Astrocyte of the cerebellum (primary cell): ENCODE measurements around the gene ZNF679.
"Not testable (repeated sequence)": the region's sequence is repeated elsewhere in the genome, so short reads cannot be mapped to it uniquely, and the experiment has no call there.

Experiments
- DNase-seq: peaks from one replicate; pipeline ENCODE4 v3.0.0-alpha.2; 2011; ENCODE audit warnings: low read depth
- H3K4me3 ChIP-seq: 2 replicates; pipeline ENCODE4 v1.5.1; 2011; ENCODE audit warnings: mild to moderate bottlenecking, low read depth, low read length, moderate library complexity
- CTCF ChIP-seq: IDR thresholded peaks from 2 replicates; pipeline ENCODE4 v1.5.1; 2012; ENCODE audit warnings: low read length, low read depth, moderate library complexity, mild to moderate bottlenecking; ENCODE audit errors: missing control alignments
- in situ Hi-C: cut with HindIII; loops from 2 replicates; pipeline ENCODE4 v1.10.0; 2017; ENCODE audit warnings: low sequenced_read_pairs

ZNF679 gene

GRCh38 chr7:64277630-64278029, 49.4 kb downstream of the ZNF679 start:
- in situ Hi-C loops: no loop called here
- H3K4me3 ChIP-seq: no peak overlapping the region
- no peak for TF ChIP-seq CTCF
- DNase-seq: no peak

GRCh38 chr7:64294701-64295420, 66.6 kb downstream of the ZNF679 start:
- no peak overlapping the region for H3K4me3 ChIP-seq
- in situ Hi-C loops: no loop called here
- DNase-seq: no peak
- no peak for TF ChIP-seq CTCF

- DNase-seq, in situ Hi-C loops, H3K4me3 ChIP-seq: not testable (repeated sequence)
Observed at GRCh38 chr7:64297418-64297817, 69.1 kb downstream of the ZNF679 start.

GRCh38 chr7:64300641-64301405, 72.5 kb downstream of the ZNF679 start:
- TF ChIP-seq CTCF: no peak
- in situ Hi-C loops: no loop called here
- DNase-seq: no peak
- H3K4me3 ChIP-seq: no peak overlapping the region

GRCh38 chr7:64307254-64308015, 79.2 kb downstream of the ZNF679 start:
- in situ Hi-C loops: no loop called here
- H3K4me3 ChIP-seq: peak overlapping the region; percentile 56
- no peak for TF ChIP-seq CTCF
- peak; percentile 35 for DNase-seq

- peak overlapping the region; percentile 56 for H3K4me3 ChIP-seq
- TF ChIP-seq CTCF: no peak
- in situ Hi-C loops: no loop called here
- no peak for DNase-seq
Observed at GRCh38 chr7:64308016-64308270, 79.7 kb downstream of the ZNF679 start.

- in situ Hi-C loops: no loop called here
- no peak for DNase-seq
- TF ChIP-seq CTCF: no peak
- no peak overlapping the region for H3K4me3 ChIP-seq
Observed at GRCh38 chr7:64310426-64310825, 82.2 kb downstream of the ZNF679 start.
